ENCODE results near the gene PPP1R15A.
A peak's percentile ranks its signal among the peaks of the same experiment; 100 is the strongest.
"Not testable (repeated sequence)": the region's sequence is repeated elsewhere in the genome, so short reads cannot be mapped to it uniquely, and the experiment has no call there.

The PPP1R15A gene

GRCh38 chr19:48918801-48919247 is 46.6 kb downstream of the PPP1R15A start:
- H3K4me3 ChIP-seq (replicated peaks; ENCODE audit: insufficient read depth, low read length): no peak overlapping the region
- TF ChIP-seq GABPA (IDR thresholded peaks at IDR 0.05; ENCODE audit: low read depth) (no peak), POLR2AphosphoS5 (IDR thresholded peaks at IDR 0.05; ENCODE audit: low read depth) (no peak), CTCF (IDR thresholded peaks at IDR 0.05; ENCODE audit: insufficient read depth, low read length) (no peak), SPI1 (IDR thresholded peaks at IDR 0.05; ENCODE audit: borderline replicate concordance, low read depth) (no peak)
- DNase-seq (ENCODE audit: low read depth in 1 of 2, low spot score in 1 of 2): peak in 1 of 2 experiments; percentile 18
- no peak overlapping the region for H3K27ac ChIP-seq (replicated peaks)
- H3K27me3 ChIP-seq (ENCODE audit: insufficient read depth, poor library complexity, severe bottlenecking): no peaks in the 10 kb centered on the region

GRCh38 chr19:48919271-48919670 is 47.0 kb downstream of the PPP1R15A start:
- H3K27me3 ChIP-seq (ENCODE audit: insufficient read depth, poor library complexity, severe bottlenecking); H3K27ac ChIP-seq (replicated peaks); H3K4me3 ChIP-seq (replicated peaks; ENCODE audit: insufficient read depth, low read length); DNase-seq (ENCODE audit: low read depth in 1 of 2, low spot score in 1 of 2): not testable (repeated sequence)

GRCh38 chr19:48920949-48921348 is 48.7 kb downstream of the PPP1R15A start:
- Histone ChIP-seq H3K27me3 (ENCODE audit: insufficient read depth, poor library complexity, severe bottlenecking) (no peaks in the 10 kb centered on the region), H3K27ac (replicated peaks) (no peak overlapping the region), H3K4me3 (replicated peaks; ENCODE audit: insufficient read depth, low read length) (no peak overlapping the region)
- DNase-seq (ENCODE audit: low read depth in 1 of 2, low spot score in 1 of 2): no peak
- no peak for TF ChIP-seq CTCF (IDR thresholded peaks at IDR 0.05; ENCODE audit: insufficient read depth, low read length)
- no peak for TF ChIP-seq POLR2AphosphoS5 (IDR thresholded peaks at IDR 0.05; ENCODE audit: low read depth)
- no peak for TF ChIP-seq GABPA (IDR thresholded peaks at IDR 0.05; ENCODE audit: low read depth)
- TF ChIP-seq SPI1 (IDR thresholded peaks at IDR 0.05; ENCODE audit: borderline replicate concordance, low read depth): no peak
- no peak for TF ChIP-seq REST (IDR thresholded peaks at IDR 0.05; ENCODE audit: insufficient replicate concordance, low read depth)

GRCh38 chr19:48921721-48922500 is 49.7 kb downstream of the PPP1R15A start:
- TF ChIP-seq REST (IDR thresholded peaks at IDR 0.05; ENCODE audit: insufficient replicate concordance, low read depth) (no peak), POLR2AphosphoS5 (IDR thresholded peaks at IDR 0.05; ENCODE audit: low read depth) (no peak), CTCF (IDR thresholded peaks at IDR 0.05; ENCODE audit: insufficient read depth, low read length) (no peak), GABPA (IDR thresholded peaks at IDR 0.05; ENCODE audit: low read depth) (no peak), SPI1 (IDR thresholded peaks at IDR 0.05; ENCODE audit: borderline replicate concordance, low read depth) (no peak)
- no peaks in the 10 kb centered on the region for H3K27me3 ChIP-seq (ENCODE audit: insufficient read depth, poor library complexity, severe bottlenecking)
- H3K4me3 ChIP-seq (replicated peaks; ENCODE audit: insufficient read depth, low read length): no peak overlapping the region
- DNase-seq (ENCODE audit: low read depth in 1 of 2, low spot score in 1 of 2): no peak
- no peak overlapping the region for H3K27ac ChIP-seq (replicated peaks)
